H1 (cell line): ENCODE measurements around the gene ZNF860.

ENCODE experiments used
- ATF2 ChIP-seq: IDR thresholded peaks from 2 replicates; pipeline ENCODE4 v1.6.1; 2012; ENCODE audit warnings: low read length, inconsistent platforms
- BCL11A ChIP-seq, 2 experiments: IDR thresholded peaks; one replicate each; pipeline ENCODE4 v1.6.1; 2011; ENCODE audit warnings: low read depth in 2 of 2, low read length in 2 of 2, mild to moderate bottlenecking in 2 of 2
- CTCF ChIP-seq, 3 experiments: IDR thresholded peaks; 1 replicate in 2 of 3; 2 replicates in 1 of 3; pipeline versions ENCODE4 v1.5.1 to v1.6.1; 2011; ENCODE audit warnings: low read length in 3 of 3, mild to moderate bottlenecking in 3 of 3, inconsistent platforms in 2 of 3, low read depth in 1 of 3, moderate library complexity in 1 of 3; ENCODE audit not compliant: insufficient read depth in 1 of 3; ENCODE audit errors: control extremely low read depth in 1 of 3
- POLR2A ChIP-seq, 2 experiments: IDR thresholded peaks; 1 replicate in 1 of 2; 2 replicates in 1 of 2; pipeline ENCODE4 v1.6.1; 2011; ENCODE audit warnings: low read depth in 2 of 2, low read length in 2 of 2, mild to moderate bottlenecking in 2 of 2; ENCODE audit errors: control extremely low read depth in 1 of 2
- SIRT6 ChIP-seq: IDR thresholded peaks from one replicate; pipeline ENCODE4 v1.7.1; 2012; ENCODE audit warnings: low read length, inconsistent platforms
- ZNF274 ChIP-seq: IDR thresholded peaks from 2 replicates; pipeline ENCODE4 v1.7.0; 2012; ENCODE audit warnings: low read length, borderline replicate concordance; ENCODE audit errors: extremely low read depth

- TF ChIP-seq BCL11A (IDR thresholded peaks at IDR 0.05; ENCODE audit: low read depth in 2 of 2, low read length in 2 of 2) (no peak), SIRT6 (no peak), POLR2A (IDR thresholded peaks at IDR 0.05; ENCODE audit: control extremely low read depth in 1 of 2, low read depth in 2 of 2, low read length in 2 of 2) (no peak), ZNF274 (no peak), CTCF (IDR thresholded peaks at IDR 0.05; ENCODE audit: control extremely low read depth in 1 of 3, insufficient read depth in 1 of 3, low read depth in 1 of 3, low read length in 3 of 3) (no peak), ATF2 (no peak)
Observed at GRCh38 chr3:31955581-31955980, 26.0 kb upstream of the ZNF860 start.
